ENCODE data around the gene SOD2.

DNA sequence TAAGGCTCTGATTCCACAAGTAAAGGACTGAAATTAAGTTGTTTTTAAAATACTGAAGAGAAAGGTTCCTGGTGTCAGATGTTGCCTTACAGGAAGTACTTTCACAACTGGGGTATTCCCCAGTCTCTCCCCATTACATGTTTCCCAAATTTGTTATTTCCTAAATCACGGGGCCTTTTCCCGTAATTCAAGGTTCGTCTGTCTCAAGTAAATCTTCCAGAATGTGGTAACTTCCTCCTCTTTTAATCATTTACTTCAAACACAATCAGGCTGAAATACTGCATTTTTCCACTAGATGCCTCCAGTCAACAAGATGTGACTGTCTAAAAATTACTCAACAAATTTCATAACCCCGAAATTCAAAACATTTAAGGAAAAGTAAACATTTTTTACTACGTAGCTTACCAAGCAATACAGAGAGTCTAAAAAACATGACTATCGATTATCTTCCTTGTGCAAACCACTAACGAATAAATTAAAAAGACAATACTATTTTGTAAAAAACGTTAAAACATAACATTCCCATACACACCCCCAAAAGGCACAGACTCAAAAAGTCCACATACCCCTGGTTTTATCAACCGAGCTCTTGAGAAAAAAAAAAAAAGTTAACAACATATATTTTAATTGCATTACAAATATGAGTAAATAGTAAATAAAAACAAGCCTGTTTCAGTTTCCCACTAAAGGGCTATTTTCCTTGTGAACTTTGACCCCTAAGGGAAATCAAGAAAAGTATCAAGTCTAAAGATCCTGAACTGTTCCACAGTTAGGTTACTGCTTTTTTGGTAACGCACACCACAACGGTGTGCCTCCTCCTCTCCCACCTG, 1.7 kb downstream of the SOD2 start:
- TF ChIP-seq, protein P1, sequence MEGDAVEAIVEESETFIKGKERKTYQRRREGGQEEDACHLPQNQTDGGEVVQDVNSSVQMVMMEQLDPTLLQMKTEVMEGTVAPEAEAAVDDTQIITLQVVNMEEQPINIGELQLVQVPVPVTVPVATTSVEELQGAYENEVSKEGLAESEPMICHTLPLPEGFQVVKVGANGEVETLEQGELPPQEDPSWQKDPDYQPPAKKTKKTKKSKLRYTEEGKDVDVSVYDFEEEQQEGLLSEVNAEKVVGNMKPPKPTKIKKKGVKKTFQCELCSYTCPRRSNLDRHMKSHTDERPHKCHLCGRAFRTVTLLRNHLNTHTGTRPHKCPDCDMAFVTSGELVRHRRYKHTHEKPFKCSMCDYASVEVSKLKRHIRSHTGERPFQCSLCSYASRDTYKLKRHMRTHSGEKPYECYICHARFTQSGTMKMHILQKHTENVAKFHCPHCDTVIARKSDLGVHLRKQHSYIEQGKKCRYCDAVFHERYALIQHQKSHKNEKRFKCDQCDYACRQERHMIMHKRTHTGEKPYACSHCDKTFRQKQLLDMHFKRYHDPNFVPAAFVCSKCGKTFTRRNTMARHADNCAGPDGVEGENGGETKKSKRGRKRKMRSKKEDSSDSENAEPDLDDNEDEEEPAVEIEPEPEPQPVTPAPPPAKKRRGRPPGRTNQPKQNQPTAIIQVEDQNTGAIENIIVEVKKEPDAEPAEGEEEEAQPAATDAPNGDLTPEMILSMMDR (IDR thresholded peaks at IDR 0.05; ENCODE audit: insufficient read depth, low read length) = peak; percentile 52
- no peak; the same call in 1 of the 2 replicates for TF ChIP-seq SPI1 (IDR thresholded peaks at IDR 0.05; ENCODE audit: borderline replicate concordance, low read depth)
